ENCODE data around the gene LETM1. TPM values are rescaled to one million over a fixed set of nuclear protein-coding genes. Genes with fewer than 3 reads are reported as not detected.
A peak's percentile ranks its signal among the peaks of the same experiment; 100 is the strongest.

The LETM1 gene
- total RNA-seq, 3 donors from 2014 or later: 31.0 to 42.9 (median 32.5) TPM

DNA sequence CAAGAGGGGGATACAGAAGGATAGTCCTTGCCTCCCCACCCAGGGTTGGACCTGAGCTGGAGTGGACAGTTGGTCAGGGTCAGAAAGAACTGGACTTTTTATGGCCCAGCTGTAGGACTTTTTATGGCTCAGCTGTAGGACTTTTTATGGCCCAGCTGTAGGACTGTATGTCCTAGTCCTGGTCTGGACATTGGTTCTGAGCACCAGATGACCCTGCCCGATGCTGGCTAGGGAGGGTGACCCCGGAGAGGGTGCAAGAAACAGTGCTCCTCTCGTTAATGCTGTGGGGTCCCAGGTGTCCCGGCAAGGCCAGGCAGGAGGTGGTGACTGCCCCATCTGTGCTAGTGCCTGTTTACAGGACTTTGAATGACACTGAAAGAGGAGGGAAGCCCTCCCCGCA lies 2.0 kb upstream of the LETM1 start:
- Histone ChIP-seq H3K4me1 (peaks cover 0 to 8% of the 10 kb centered on the region in 2 donors), H3K27ac (no peak overlapping the region), H3K9me3 (no peaks in the 10 kb centered on the region), H3K27me3 (no peaks in the 10 kb centered on the region), H3K36me3 (no peaks in the 10 kb centered on the region), H3K4me3 (no peak overlapping the region)
- DNase-seq (ENCODE audit: low spot score in 2 of 2): no peak
- intact Hi-C loops (cut with DNase I; ENCODE audit: low total_unique reads): no loop called here
- no peak for TF ChIP-seq POLR2A (IDR thresholded peaks at IDR 0.05)
- TF ChIP-seq, protein P1, sequence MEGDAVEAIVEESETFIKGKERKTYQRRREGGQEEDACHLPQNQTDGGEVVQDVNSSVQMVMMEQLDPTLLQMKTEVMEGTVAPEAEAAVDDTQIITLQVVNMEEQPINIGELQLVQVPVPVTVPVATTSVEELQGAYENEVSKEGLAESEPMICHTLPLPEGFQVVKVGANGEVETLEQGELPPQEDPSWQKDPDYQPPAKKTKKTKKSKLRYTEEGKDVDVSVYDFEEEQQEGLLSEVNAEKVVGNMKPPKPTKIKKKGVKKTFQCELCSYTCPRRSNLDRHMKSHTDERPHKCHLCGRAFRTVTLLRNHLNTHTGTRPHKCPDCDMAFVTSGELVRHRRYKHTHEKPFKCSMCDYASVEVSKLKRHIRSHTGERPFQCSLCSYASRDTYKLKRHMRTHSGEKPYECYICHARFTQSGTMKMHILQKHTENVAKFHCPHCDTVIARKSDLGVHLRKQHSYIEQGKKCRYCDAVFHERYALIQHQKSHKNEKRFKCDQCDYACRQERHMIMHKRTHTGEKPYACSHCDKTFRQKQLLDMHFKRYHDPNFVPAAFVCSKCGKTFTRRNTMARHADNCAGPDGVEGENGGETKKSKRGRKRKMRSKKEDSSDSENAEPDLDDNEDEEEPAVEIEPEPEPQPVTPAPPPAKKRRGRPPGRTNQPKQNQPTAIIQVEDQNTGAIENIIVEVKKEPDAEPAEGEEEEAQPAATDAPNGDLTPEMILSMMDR (IDR thresholded peaks at IDR 0.05): no peak
- no peak for TF ChIP-seq POLR2AphosphoS5 (IDR thresholded peaks at IDR 0.05)

DNA sequence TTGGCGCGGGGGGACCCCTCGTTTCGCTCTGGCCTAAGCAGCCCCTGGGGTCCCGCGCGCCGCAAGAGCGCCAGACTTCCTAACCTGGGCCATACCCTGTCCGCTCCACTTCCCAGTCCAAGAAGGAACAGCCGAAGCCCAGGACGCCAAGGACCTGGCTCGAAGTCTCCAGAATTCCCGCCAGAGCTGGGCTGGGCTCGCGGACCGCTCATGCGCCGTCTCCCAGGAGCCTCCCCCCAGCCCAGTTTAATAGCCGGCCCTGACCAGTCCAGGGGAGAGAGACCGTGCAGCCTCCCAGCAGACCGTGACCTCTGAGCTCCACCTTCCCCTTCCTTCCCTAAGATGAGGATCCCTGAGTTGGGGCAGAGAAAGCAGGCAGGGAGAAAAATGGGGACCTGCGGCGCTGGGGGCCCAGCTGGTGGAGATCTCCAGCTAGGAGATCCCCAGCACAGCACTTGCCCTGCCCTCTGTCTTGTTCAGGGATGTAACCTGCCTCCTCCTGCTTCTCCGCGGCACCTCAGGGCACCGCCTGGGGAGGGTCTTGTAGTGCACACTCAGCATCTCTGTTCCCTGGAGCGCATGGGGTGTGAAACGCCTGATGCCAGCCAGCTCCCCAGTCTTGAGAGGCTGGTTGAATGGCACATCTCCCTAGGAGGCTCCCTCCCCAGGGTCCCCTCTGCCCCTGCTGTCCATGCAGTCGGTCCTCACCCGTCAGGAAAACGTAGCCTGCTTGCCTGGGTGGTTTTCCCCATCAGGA lies 1.2 kb upstream of the LETM1 start:
- Histone ChIP-seq H3K4me3 (peak overlapping the region; percentile 87 to 98 (median 91)), H3K27ac (peak overlapping the region; percentile 77 to 82), H3K27me3 (no peaks in the 10 kb centered on the region), H3K36me3 (no peaks in the 10 kb centered on the region), H3K4me1 (peaks cover 0 to under 1% of the 10 kb centered on the region in 2 donors), H3K9me3 (no peaks in the 10 kb centered on the region)
- no peak for TF ChIP-seq POLR2A (IDR thresholded peaks at IDR 0.05)
- intact Hi-C loops (cut with DNase I; ENCODE audit: low total_unique reads): no loop called here
- DNase-seq (ENCODE audit: low spot score in 2 of 2): no peak

DNA sequence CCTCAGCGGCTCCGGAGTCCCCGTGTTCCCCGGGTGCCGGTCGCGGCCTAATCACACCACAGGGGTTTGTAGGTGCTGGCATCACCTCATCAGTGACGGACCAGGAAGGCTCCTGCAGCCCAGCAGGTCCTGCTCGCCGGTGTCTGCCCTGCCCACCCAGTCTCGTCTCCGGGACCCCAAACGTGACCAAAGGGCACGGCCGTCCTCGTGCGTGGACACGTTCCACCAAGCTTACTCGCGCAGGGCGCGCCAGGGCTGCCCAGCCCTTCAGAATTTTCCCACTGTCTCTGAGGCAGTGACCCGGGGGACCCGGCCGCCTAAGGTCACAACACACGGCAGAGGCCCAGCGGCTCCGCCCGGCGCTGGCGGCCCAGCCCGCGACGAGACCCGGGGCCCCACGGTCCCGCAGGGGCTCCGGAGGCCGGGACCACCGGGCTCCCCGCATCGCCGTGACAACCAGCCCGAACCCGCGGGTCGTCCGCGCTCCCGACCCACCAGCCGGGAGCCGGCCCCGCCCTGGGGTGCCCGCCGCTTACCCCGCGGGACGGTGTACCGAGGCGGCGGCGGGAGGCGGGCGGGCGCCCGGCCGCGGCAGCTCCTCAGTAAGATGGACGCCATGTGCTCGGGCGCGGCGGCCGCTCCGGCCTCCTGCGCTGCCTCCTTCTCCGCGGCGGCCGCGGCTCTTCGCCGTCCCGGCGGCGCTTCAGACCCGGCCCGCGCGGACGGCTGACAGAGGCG lies 454 bp downstream of the LETM1 start:
- Histone ChIP-seq H3K27me3 (no peaks in the 10 kb centered on the region), H3K4me1 (no peaks in the 10 kb centered on the region), H3K36me3 (no peaks in the 10 kb centered on the region), H3K27ac (peak overlapping the region; percentile 77 to 82), H3K4me3 (peak overlapping the region; percentile 87 to 98 (median 91)), H3K9me3 (no peaks in the 10 kb centered on the region)
- intact Hi-C loops (cut with DNase I; ENCODE audit: low total_unique reads): no loop called here
- no peak for DNase-seq (ENCODE audit: low spot score in 2 of 2)
- TF ChIP-seq POLR2AphosphoS5 (IDR thresholded peaks at IDR 0.05): no peak
- TF ChIP-seq POLR2A (IDR thresholded peaks at IDR 0.05): no peak

DNA sequence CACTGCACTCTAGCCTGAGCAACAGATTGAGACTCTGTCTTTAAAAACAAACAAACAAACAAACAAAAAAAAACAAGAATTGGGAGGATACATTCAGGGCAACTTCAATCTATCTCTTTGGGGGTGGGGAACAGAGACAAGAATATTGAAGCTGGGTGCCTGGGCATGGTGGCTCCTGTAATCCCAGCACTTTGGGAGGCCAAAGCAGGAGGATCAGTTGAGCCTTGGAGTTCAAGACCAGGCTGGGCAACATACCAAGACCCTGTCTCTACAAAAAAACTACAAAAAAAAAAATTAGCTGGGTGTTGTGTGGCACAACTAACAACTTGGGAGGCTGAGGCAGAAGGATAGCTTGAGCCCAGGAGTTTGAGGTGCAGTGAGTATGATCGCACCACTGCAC lies 1.2 kb downstream of the LETM1 start:
- no peaks in the 10 kb centered on the region for H3K36me3 ChIP-seq
- H3K9me3 ChIP-seq: no peaks in the 10 kb centered on the region
- no peak overlapping the region for H3K27ac ChIP-seq
- no peaks in the 10 kb centered on the region for H3K27me3 ChIP-seq
- no peak for DNase-seq (ENCODE audit: low spot score in 2 of 2)
- H3K4me3 ChIP-seq: peak overlapping the region; percentile 87 to 98 (median 91)
- no peak for TF ChIP-seq POLR2AphosphoS5 (IDR thresholded peaks at IDR 0.05)
- TF ChIP-seq, protein P1 (IDR thresholded peaks at IDR 0.05): no peak
- TF ChIP-seq POLR2A (IDR thresholded peaks at IDR 0.05): no peak
- H3K4me1 ChIP-seq: no peaks in the 10 kb centered on the region
- intact Hi-C loops (cut with DNase I; ENCODE audit: low total_unique reads): no loop called here

DNA sequence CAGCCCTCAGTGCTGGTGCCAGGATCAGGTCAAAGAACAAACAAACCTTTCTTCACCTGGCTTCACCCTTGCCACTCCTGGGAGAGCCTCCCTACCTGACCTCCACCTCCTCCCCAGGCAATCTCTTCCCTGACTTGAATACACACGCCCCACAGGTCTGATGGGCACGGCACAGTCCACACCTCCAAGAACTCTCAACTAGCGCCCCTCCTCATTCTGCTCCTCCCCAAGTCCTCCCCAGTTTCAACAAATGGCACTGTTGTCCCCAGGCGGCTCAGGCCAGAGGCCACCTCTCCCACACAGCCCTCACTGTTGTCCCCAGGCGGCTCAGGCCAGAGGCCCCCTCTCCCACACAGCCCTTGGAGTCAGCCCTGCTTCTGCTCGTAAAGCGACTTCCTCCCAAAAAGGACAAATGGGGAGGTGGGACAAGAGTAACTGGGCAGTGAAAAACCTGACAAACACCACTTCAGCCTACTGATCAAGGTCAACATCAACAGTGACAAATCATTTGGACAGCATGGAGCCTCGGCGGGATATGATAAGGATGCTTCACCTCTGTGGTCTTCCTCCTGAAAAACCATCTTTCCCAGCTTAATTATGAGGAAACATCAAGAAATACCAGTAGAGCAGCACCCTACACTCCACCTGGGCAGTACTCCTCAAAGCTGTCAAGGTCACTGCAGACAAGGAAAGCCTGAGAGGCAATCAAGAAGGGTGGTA lies 2.9 kb downstream of the LETM1 start:
- Histone ChIP-seq H3K9me3 (no peaks in the 10 kb centered on the region), H3K36me3 (no peaks in the 10 kb centered on the region), H3K4me3 (no peak overlapping the region), H3K27me3 (no peaks in the 10 kb centered on the region), H3K27ac (no peak overlapping the region), H3K4me1 (no peaks in the 10 kb centered on the region)
- TF ChIP-seq, protein P1 (IDR thresholded peaks at IDR 0.05): no peak
- TF ChIP-seq POLR2A (IDR thresholded peaks at IDR 0.05): no peak
- TF ChIP-seq POLR2AphosphoS5 (IDR thresholded peaks at IDR 0.05): no peak
- intact Hi-C loops (cut with DNase I; ENCODE audit: low total_unique reads): no loop called here
- DNase-seq (ENCODE audit: low spot score in 2 of 2): no peak
